H1 (cell line): ENCODE results near the gene SMAGP.

Source experiments
- ATF2 ChIP-seq: IDR thresholded peaks from 2 replicates; pipeline ENCODE4 v1.6.1; 2012; ENCODE audit warnings: low read length, inconsistent platforms
- CTCF ChIP-seq, 3 experiments: IDR thresholded peaks; 1 replicate in 2 of 3; 2 replicates in 1 of 3; pipeline versions ENCODE4 v1.5.1 to v1.6.1; 2011; ENCODE audit warnings: low read length in 3 of 3, mild to moderate bottlenecking in 3 of 3, inconsistent platforms in 2 of 3, low read depth in 1 of 3, moderate library complexity in 1 of 3; ENCODE audit not compliant: insufficient read depth in 1 of 3; ENCODE audit errors: control extremely low read depth in 1 of 3
- EP300 ChIP-seq, 2 experiments: IDR thresholded peaks; 1 replicate in 1 of 2; 2 replicates in 1 of 2; pipeline ENCODE4 v1.6.1; 2011 to 2012; ENCODE audit warnings: low read depth in 2 of 2, low read length in 2 of 2, mild to moderate bottlenecking in 2 of 2, borderline replicate concordance in 1 of 2, inconsistent platforms in 1 of 2, moderate library complexity in 1 of 2
- EZH2 ChIP-seq: fragments of 200-600 bp; sonication (generic); IDR thresholded peaks from 2 replicates; pipeline ENCODE4 v1.7.1; 2012; ENCODE audit warnings: low read depth, mild to moderate bottlenecking, moderate library complexity, low read length, inconsistent platforms; ENCODE audit not compliant: severe bottlenecking
- POLR2A ChIP-seq, 2 experiments: IDR thresholded peaks; 1 replicate in 1 of 2; 2 replicates in 1 of 2; pipeline ENCODE4 v1.6.1; 2011; ENCODE audit warnings: low read depth in 2 of 2, low read length in 2 of 2, mild to moderate bottlenecking in 2 of 2; ENCODE audit errors: control extremely low read depth in 1 of 2
- POLR2AphosphoS5 ChIP-seq: IDR thresholded peaks from 2 replicates; pipeline ENCODE4 v1.6.1; 2011; ENCODE audit warnings: low read depth, low read length
- RBBP5 ChIP-seq: IDR thresholded peaks from 2 replicates; pipeline ENCODE4 v1.7.1; 2012; ENCODE audit warnings: low read depth, mild to moderate bottlenecking, inconsistent platforms, low read length, moderate library complexity, borderline replicate concordance
- SP1 ChIP-seq: IDR thresholded peaks from 2 replicates; pipeline ENCODE4 v1.6.1; 2011; ENCODE audit warnings: low read depth, low read length
- SP2 ChIP-seq: IDR thresholded peaks from 2 replicates; pipeline ENCODE4 v1.6.1; 2012; ENCODE audit warnings: mild to moderate bottlenecking, low read length, inconsistent platforms
- SUZ12 ChIP-seq: fragments of 200-600 bp; sonication (generic); IDR thresholded peaks from 2 replicates; pipeline ENCODE4 v1.6.1; 2012; ENCODE audit warnings: mild to moderate bottlenecking, inconsistent platforms, low read length, moderate library complexity, mixed read lengths
- USF2 ChIP-seq: IDR thresholded peaks from 2 replicates; pipeline ENCODE4 v1.6.1; 2011; ENCODE audit warnings: low read length, improper control_type of control experiment

- TF ChIP-seq POLR2A (IDR thresholded peaks at IDR 0.05; ENCODE audit: control extremely low read depth in 1 of 2, low read depth in 2 of 2, low read length in 2 of 2): no peak
- no peak for TF ChIP-seq SUZ12
- TF ChIP-seq EP300 (IDR thresholded peaks at IDR 0.05; ENCODE audit: borderline replicate concordance in 1 of 2, low read depth in 2 of 2, low read length in 2 of 2): no peak
- no peak for TF ChIP-seq EZH2
- no peak for TF ChIP-seq CTCF (IDR thresholded peaks at IDR 0.05; ENCODE audit: control extremely low read depth in 1 of 3, insufficient read depth in 1 of 3, low read depth in 1 of 3, low read length in 3 of 3)
- TF ChIP-seq USF2: no peak
- no peak for TF ChIP-seq SP1
- TF ChIP-seq ATF2: no peak
- TF ChIP-seq SP2: no peak
- TF ChIP-seq RBBP5: no peak
- TF ChIP-seq POLR2AphosphoS5: no peak
These were observed 41.2 kb upstream of the SMAGP start for GRCh38 chr12:51311389-51311788.
